Right lobe of liver (tissue), 4 donors: Measurements from ENCODE around the gene ELOB.

Experiments
- CTCF ChIP-seq, 4 donors: fragments of 200-600 bp in 3 of 4; fragments of 450-650 bp in 1 of 4; IDR thresholded peaks; one replicate each; pipeline versions ENCODE4 v1.5.1 to v1.8.0; 2016 to 2022; ENCODE audit warnings: antibody characterized with exemption in 4 of 4, mild to moderate bottlenecking in 2 of 4
- POLR2A ChIP-seq: fragments of 450-650 bp; IDR thresholded peaks from one replicate; pipeline ENCODE4 v1.6.1; 2017; ENCODE audit warnings: antibody characterized with exemption, mild to moderate bottlenecking
- donor health status: DM: no; HTN: no; CAD: no.
- donor health status: DM: no; HTN: no; CAD: no.
- donor health status: DM: no; HTN: yes; CAD: no.

GRCh38 chr16:2753733-2754020 lies 23.4 kb downstream of the ELOB start:
- TF ChIP-seq CTCF (IDR thresholded peaks at IDR 0.05) = no peak
- no peak for TF ChIP-seq POLR2A
